Stimulated activated CD8-positive, alpha-beta memory T cell treated with anti-CD3 and anti-CD28 coated beads, Interleukin-4, amount 100 ng/mL, for 4 hours (primary cell): ENCODE data around the gene EBLN1.

ENCODE experiments used
- DNase-seq, 2 donors: peaks; one replicate each; pipeline ENCODE4 v3.0.0-alpha.2; 2020; ENCODE audit warnings: low read depth in 2 of 2, low spot score in 1 of 2

EBLN1 gene

DNA sequence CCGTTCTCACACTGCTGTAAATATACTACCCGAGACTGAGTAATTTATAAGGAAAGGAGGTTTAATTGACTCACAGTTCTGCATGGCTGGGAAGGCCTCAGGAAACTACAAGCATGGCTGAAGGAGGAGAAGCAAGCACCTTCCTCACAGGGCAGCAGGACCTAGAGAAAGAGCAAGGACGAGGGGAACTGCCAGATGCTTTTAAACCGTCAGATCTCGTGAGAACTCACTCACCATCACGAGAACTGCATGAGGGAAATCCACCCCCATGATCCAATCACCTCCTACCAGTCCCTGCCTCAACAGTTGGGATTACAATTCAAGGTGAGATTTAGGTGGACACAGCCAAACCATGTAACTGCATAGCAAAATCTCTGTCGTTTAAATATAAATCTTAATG is at the start of gene EBLN1:
Gene EBLN1 (minus strand): TSS at position 174 of the 400 bp plus-strand sequence. CDS start 8,032 bp downstream, outside the sequence.
- DNase-seq: no peak

DNA sequence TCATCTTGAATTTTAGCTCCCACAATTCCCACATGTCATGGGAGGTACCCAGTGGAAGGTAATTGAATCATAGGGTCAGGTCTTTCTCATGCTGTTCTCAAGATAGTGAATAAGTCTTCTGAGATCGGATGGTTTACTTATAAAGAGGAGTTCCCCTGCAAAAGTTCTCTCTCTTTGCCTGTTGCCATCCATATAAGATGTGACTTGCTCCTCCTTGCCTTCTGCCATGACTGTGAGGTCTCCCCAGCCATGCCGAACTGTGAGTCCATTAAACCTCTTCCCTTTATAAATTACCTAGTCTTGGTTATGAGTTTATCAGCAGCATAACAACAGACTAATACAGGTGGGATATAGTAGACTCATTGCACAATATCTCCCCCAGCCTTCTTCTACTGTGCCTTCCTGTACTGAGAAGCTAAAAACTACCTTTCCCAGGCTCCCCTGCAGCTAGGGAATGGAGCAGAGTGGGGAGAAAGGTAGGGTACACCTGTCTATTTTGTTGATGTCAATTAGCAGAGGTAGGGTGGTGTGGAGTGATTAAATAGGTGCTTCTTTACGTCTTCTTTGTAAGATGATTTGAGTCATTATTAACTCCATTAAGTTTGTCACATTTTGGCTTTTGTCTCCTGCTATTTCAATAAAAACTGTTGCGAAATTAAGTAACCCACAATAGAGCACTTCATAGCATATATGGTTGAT is 48.2 kb upstream of the EBLN1 start:
- DNase-seq: no peak

DNA sequence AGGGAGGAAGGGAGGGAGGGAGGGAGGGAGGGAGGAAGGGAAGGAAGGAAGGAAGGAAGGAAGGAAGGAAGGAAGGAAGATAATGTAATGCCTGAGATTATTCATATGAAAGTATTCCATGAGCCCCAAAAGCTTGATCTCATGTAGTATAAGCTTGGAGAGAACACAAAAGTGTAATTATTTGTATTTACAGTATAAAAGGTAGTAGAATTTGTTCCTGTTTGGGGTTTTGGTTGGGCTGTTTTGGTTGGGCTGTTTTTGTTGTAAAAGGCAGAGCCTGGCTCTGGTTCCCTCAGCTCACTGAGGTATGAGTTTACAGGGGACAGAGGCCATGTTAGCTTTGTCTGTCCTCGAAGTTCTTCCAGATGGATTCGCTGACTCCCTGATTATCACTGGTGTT is 45.3 kb upstream of the EBLN1 start:
- DNase-seq: no peak

DNA sequence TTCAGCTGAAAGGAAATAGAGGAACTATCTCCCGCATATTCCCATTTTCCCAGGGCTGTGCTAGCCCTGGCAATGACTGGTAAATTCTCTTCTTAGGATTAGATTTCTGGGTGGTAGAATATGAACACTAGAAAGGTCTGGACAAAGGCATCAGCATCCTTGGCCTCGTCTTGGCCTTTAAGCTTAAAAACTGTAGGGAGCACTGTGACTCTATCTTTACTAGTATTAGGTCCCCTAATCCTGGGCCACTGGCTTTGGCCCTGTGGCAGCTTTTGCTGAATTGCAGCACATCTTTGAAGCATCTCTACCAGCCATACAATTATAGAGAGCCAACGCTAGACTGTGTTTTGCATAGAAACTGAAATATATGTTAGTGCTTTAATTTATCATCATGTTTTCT is 41.5 kb upstream of the EBLN1 start:
- DNase-seq: no peak

DNA sequence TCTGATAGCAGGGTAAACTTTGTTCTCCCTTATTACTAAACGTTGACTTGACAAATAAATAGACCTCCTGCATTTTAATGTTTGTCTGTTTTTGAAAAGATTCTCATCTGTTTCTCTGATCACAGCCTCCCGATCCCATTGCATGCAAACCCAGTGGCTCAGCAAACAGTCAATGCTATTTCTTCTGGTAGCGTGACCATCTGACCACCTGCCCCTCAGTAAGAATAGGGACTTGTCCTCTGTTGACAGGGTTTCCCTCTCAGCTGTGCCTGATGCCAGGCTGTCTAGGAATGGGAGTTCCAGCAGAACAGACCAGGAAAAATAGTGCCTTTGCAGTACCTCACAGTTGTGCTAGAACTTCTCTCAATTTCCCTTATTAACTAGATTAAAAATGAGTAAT is 40.7 kb upstream of the EBLN1 start:
- DNase-seq: no peak

DNA sequence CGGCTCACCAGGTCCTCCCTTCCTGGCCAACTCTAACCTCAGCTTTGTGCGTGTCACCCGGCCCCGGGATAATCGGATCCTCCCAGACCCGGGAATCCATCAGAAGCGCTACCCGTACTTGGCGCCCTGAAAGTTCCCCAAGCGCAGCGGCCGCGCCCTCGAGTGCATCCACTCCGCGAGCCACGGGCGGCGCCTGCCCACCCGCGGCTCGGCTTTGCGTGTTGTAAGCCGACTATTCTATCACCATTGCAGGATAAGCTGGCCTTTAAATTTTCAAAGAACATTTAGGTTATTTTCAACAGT is 35.7 kb upstream of the EBLN1 start:
- no peak for DNase-seq

DNA sequence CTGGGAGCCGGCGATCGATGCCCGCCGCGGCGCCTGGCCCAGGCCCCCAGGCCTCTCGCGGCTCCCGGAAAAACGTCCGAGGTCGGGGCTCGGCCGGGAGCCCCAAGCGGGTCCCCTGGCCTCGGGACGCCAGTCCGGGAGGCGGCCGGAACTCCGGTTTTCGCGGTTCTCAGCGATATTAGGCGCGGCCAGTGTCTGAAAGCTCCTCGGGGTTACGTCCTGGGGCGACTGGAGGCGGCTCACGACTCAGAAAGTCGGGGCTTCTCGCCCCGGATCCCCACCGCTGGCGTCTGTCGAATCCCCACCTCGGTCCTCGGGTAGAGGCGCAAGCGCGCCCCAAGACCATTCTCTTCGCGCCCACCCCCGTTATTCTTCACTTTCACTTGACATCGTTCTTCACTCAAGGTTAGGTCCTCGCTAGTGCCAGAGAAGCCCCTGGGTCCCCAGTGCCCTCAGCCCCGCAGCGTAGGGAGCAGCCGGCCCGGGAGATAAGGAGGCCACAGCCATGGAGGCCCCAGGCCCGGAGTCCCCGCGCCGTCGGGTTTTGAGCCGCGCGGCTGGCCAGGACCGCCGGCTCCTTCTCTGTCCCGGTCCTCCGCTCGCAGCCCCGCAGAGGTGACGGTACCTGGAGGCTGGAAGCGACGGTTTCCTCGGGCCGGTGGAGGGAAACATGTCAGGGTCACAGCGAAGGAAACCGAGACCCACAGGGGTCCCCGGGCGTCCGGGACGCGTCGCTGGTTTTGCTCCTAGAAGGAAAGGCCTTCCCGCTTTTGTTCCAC is 35.2 kb upstream of the EBLN1 start:
- no peak for DNase-seq

DNA sequence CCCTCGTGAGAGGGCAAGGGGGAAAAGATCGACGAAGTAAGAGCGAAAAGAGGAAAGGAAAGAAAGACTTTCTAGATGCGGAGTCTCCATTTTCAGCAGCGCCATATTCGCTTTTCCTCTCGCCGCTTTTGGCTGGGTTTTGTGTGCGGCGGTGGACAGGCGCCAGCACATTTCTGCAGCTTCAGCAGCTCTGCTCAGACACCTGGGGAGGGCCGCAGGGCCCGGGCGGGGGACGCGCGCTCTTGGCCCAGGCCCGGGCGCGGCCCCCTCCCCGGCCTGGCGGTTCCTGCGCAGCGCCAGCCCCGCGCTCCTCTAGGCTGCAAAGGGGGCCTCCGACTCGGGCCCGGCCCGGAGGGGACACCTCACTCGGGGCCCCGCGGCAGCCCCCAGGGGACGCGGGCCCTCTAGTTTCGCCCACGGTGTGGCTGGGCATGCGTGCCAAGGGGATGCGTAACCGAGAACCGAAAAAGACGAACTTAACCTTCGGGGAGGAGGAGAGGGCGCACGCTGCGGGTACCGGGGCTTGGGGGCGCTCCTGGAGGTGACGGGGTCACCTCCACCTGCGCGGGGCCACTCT is 34.5 kb upstream of the EBLN1 start:
- peak in 1 of 2 donors; percentile 15 for DNase-seq

DNA sequence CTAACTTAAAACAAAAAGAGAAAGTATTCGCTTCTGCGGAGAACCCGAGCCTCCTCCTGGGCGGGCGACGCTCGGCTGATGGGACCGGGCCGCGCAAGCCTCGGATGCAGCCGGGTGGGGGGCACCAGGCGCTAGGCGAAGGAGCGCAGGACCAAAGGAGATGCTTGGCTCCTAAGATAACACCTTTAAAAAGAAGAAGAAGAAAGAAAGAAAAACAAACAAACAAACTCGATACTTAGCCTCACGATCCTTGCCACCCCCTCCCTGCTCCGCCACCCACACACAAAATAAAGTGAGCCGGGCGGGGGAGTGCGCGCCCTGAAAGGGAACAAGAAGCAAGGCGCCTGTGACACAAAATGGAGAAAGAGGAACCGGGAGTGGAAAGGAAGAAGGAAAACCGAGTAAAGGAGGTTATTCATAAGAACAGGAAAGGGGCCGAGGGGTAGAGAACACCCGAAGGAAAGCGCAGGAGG is 34.0 kb upstream of the EBLN1 start:
- DNase-seq: peak; percentile 46 to 60

DNA sequence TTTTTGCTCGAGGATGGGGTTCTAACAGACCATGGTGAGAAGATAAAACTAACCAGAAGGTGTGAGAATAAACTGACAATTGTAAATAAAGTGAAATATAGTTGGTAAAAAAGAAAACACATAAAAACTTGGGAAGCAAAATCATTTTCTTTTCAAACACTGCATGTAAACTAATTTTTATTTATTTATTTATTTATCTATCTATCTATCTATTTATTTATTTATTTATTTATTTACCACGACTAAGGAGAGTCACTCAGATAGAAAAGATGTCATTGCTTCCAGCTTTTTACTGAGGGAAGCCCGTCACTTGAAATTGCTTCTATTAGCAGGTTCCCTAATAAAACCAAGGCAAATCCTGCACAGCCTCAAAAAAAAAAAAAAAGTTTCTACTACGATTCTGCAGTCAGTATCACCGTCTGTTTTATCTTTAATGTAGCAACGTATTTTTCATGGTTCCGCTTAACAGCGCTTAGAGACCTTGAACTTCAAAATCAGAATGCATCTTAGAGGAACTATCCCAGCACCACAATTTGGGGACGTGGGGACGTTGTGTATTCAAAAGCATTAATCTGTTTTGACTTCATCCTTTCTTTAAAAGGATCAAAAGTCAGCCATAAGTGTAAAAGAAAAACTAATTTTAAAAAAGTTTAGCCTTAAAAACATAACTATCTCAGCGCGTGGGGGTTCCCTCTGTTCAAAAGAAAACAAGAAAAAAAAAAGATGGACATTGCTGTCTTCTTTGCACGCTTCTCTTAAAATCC is 33.3 kb upstream of the EBLN1 start:
- DNase-seq: no peak

DNA sequence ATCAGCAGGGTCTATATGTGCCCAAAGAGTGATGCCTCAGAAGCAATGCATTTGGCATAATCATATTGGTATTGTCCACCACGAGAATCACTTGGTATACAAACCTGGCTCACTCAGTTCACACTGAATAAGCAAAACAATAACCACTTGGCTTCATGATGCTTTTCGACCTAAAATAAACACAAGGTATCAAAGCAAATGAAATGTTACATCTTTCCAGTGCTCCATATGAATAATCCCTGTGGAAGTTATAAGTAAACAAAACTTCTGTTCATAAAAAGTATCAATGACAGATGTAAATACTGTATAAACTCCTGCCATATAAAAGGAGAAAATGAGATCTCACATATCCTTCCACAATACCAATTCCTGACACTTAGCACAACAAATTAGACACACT is 29.8 kb upstream of the EBLN1 start:
- DNase-seq: no peak

DNA sequence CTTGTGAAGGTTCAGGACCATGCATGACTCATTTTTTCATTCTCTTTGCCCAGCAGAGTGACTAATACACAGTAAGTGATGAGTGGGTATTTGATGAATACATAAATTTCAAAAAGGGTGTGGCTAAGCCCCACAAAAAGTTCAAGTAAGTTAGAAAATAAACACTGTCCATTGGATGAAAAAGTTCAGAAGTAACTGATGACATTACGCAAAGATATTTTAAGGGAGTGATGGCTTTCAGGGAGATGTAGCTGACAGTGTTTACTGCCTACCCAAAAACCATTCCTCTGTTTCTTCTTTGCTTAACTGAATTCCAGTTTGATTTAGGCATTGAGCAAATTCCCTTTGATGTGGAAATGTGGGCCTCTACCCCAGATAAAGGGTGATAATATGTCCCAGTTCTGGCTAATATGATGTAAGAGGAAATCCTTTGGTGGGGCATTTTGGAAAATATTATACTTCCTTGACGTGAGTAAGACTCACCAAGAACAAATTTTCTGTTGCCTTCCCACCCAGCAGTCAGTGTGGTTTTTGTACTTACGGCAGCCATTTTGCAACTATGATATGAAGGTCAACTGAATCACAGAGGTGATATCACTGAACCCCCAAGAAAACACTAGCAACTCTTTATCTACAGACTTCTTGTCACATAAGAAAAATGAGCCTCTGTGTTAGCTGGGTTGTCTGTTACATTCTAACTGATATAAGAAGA is 29.0 kb upstream of the EBLN1 start:
- no peak for DNase-seq

DNA sequence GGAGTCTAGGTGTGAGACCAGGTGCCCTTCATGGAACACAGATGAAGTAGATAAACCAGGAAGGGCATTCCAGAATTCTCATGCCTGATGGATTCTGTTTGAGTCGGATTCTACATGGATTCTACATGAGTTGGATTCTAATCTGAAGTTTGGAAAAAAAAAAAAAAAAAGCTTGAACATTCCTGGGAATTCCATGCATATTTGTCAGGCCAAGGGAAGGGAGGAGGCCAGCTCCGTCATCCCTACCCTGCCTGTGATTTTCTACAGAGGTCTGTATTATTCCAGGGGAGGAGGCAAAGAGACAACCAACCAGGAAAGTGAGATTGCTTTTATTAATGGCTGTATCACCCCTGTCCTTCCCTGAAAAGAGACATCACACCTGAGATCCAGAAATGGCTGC is 27.8 kb upstream of the EBLN1 start:
- no peak for DNase-seq

DNA sequence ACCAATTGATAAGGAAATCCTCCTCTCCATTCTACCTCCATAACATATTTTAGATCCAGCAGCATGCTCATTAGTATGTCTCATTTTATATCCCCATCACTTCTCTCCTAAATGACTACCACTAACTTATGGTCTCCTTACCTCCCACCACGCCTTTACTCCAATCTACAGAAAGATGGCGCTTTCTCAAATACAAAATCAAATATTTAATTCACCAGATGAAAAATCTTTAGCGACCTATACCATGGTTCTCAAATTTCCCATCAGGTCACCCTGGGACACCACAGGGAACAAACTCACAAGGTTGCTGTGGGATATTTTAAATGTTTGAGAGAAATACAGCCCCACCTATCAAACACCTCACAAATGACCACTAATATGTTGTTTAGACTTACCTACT is 27.0 kb upstream of the EBLN1 start:
- no peak for DNase-seq

DNA sequence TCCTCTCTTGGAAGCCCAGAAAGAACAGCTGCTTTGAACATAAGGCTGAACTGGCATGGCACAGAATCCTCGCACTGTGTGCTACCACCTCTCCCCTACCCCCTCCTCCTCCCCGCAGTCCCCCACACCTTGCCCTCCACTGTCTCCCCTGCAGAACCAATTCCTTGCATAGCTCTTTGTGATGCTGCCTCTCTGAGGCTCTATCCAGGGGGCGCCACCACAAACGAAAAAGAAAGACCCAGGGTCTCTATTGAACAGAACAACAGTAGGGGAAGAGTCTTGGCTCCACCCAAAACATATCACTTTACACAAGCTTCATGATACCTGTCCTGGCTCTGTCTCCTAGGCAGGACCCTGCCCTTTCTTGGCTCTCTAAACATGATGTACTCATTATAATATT is 26.2 kb upstream of the EBLN1 start:
- DNase-seq: no peak

DNA sequence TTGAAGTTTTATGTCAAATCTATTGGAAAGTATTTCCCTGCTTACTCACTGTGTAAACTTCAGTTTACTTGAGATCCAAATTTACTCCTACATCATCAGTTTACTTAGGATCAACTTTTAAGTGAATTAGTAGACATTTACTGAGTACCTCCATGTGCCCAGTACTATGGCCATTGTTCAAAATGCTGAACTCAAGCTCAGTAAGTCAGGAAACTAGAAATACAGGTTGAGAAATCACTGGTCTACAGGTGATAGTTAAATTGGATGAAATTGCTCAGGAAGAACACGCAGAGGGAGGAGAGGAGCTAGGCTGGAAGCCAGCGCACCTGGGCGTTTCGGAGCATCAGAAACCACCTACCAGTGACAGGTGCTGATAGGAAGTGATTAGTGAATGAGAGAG is 25.5 kb upstream of the EBLN1 start:
- no peak for DNase-seq

DNA sequence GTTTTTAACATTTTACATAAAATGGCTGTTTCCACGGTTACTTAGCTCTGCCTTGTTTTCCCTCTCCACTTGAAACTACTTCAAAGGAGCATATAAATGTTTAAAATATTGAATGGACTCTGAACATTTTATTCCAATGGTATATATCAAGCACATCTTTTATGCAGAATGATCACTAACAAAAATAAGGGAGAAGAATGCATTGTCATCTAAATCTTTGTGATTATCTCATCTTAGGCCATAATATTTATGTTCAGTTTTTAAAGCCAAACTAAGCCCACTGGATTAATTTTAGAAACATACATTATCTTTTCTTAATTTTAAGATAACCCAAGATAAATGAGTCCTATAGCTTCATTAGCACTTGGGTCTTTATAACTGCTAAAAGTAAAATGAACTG is 13.4 kb upstream of the EBLN1 start:
- DNase-seq: no peak

DNA sequence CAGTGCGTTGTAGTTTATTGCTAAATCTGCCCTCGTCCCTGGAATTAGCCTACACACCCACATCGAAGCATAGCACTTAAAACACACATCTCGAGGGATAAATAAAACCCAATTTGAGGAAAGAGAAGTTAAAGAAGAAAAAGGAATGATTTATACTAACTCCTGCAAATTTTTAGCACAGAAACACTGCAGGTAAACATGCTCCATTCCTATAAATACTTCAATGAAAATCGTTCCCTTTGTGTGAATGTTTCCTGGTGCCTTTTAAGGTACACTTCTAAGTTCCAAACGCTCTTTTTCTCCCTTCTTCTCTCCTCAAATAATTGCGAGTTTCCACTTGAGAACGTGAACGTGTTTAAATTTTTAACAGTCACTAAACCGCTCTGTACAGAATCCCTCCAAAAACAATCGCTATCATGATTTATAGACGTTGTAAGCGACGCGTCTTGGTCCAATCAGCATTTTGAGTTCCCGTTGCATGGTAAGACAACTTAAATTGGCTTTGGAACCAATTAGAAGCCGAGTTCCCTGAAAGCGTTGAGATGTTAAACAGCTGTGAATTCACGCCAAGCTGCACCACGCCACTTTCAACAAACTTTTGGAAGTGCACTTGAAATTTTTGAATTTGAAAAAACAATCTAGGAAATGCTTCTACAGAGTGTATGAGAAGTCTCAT is 12.5 kb upstream of the EBLN1 start:
- no peak for DNase-seq

DNA sequence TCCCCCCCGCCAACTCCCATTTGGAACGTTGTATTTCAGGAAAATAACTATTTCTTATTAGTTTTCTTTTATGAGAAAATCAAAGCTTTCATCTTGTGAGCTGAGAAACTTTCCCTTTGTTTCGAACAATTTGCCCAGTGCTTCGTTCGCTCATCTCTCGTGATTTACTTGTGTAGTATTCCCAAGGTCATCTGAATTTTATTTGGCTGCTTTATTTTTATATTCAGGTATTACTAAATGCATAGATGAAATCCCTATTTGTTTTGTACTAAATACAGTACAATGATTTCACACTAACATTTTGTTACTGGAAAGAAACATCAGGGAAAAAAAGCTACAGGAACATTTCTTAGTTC is 12.0 kb upstream of the EBLN1 start:
- DNase-seq: no peak

DNA sequence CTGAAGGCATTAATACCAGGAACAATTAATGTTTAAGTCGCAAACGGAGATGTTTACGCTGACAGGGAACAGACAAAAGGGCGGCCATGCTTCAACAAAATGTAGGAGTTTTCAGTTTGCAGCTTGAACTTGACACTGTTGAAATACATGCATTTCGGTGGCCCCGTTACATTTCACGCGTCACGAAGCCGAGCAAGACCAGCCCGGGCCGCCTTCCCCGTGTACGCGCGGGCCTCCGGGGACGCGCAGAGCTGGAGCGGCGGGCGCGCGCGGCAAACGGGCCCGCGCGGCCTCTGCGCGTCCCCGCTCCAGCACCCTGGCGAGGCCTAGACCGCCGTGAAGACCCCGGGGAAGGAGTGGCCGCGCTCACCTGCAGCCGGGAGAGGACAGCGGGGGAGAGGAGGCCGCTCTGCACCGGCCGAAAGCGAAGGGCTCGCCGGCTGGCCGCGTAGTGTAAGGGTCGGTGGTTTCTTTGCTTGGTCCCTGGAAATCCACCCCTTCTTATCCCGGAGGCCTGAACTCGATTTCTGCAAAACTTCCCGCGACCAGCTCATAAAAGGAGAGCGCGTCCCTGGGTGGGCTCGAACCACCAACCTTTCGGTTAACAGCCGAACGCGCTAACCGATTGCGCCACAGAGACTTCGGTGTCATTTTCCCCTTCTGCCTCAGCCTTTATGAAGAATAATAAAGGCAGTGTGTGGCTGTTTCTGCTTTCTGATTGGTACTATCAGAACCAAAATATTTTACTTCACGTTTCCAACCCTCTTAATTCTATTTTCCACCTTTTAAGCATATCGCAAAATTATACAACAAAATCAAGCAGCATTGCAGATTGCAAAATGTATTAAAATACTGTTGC is 11.4 kb upstream of the EBLN1 start:
- DNase-seq: peak; percentile 67 to 78
